AG08396 (cell line): ENCODE results near the gene EIF3D.
"Not testable (repeated sequence)": the region's sequence is repeated elsewhere in the genome, so short reads cannot be mapped to it uniquely, and the experiment has no call there.

Experiments used
- DNase-seq: peaks from one replicate; pipeline ENCODE4 v3.0.0; 2012; ENCODE audit warnings: low spot score, mixed read lengths

Gene EIF3D

GRCh38 chr22:36548606-36549005, 19.6 kb upstream of the EIF3D start:
- DNase-seq: no peak

GRCh38 chr22:36546932-36547331, 18.0 kb upstream of the EIF3D start:
- peak; percentile 66 for DNase-seq

GRCh38 chr22:36546092-36546804, 17.3 kb upstream of the EIF3D start:
- peak; percentile 61 for DNase-seq

GRCh38 chr22:36544107-36544620, 15.2 kb upstream of the EIF3D start:
- DNase-seq: no peak

GRCh38 chr22:36541831-36542411, 13.0 kb upstream of the EIF3D start:
- peak; percentile 63 for DNase-seq

GRCh38 chr22:36540867-36541642, 12.1 kb upstream of the EIF3D start:
- DNase-seq: no peak

- DNase-seq: no peak
These were observed 9.6 kb upstream of the EIF3D start for GRCh38 chr22:36538529-36538928.

- no peak for DNase-seq
These were observed 7.8 kb upstream of the EIF3D start for GRCh38 chr22:36536717-36537116.

- DNase-seq: not testable (repeated sequence)
These were observed 4.4 kb upstream of the EIF3D start for GRCh38 chr22:36533320-36533719.

- no peak for DNase-seq
These were observed 3.5 kb upstream of the EIF3D start for GRCh38 chr22:36532466-36532865.

- DNase-seq: no peak
These were observed 625 bp downstream of the EIF3D start for GRCh38 chr22:36528341-36528740.

- DNase-seq: no peak
These were observed 6.3 kb downstream of the EIF3D start for GRCh38 chr22:36522662-36523061.

GRCh38 chr22:36520423-36520822, 8.5 kb downstream of the EIF3D start:
- DNase-seq: no peak

- DNase-seq: not testable (repeated sequence)
These were observed 9.1 kb downstream of the EIF3D start for GRCh38 chr22:36519906-36520305.

GRCh38 chr22:36514766-36515165, 14.2 kb downstream of the EIF3D start:
- DNase-seq: no peak

- DNase-seq: no peak
These were observed 16.0 kb downstream of the EIF3D start for GRCh38 chr22:36512991-36513390.

- DNase-seq: no peak
These were observed 16.6 kb downstream of the EIF3D start for GRCh38 chr22:36512333-36512732.

- DNase-seq: peak; percentile 60
These were observed 17.7 kb downstream of the EIF3D start for GRCh38 chr22:36510966-36511881.

- DNase-seq: no peak
These were observed 18.6 kb downstream of the EIF3D start for GRCh38 chr22:36510384-36510783.

- no peak for DNase-seq
These were observed 21.4 kb downstream of the EIF3D start for GRCh38 chr22:36507518-36508010.

GRCh38 chr22:36506637-36507517, 22.1 kb downstream of the EIF3D start, which contains the start of gene FOXRED2:
FOXRED2 (minus strand) TSS chr22:36507040; CDS start chr22:36506422, 618 bp downstream.
- peak; percentile 99 for DNase-seq
